Smooth muscle cell (in vitro differentiated cells): Measurements from ENCODE around the gene TIGD3. TPM values are rescaled to one million over a fixed set of nuclear protein-coding genes. Genes with fewer than 3 reads are reported as not detected.

ENCODE experiments used
- DNase-seq: peaks from one replicate; lab custom pipeline; 2025; ENCODE audit not compliant: unreplicated experiment; lab: John Stamatoyannopoulos, UW
- H2AFZ ChIP-seq: fragments of 200-600 bp; sonication (generic); 2 replicates; pipeline ENCODE4 v1.6.0; 2016; ENCODE audit warnings: antibody characterized with exemption, low read depth, mild to moderate bottlenecking
- H3F3A ChIP-seq: fragments of 200-600 bp; sonication (generic); 2 replicates; pipeline ENCODE4 v1.6.0; 2017; ENCODE audit warnings: antibody characterized with exemption, low read depth
- H3K27ac ChIP-seq: fragments of 200-600 bp; sonication (generic); 2 replicates; pipeline ENCODE4 v1.5.1; 2016; ENCODE audit warnings: low read depth, mild to moderate bottlenecking
- H3K27me3 ChIP-seq: fragments of 200-600 bp; sonication (generic); 2 replicates; pipeline ENCODE4 v1.6.1; 2016; ENCODE audit warnings: low read depth, mild to moderate bottlenecking
- H3K36me3 ChIP-seq: fragments of 200-600 bp; sonication (generic); 2 replicates; pipeline ENCODE4 v1.5.1; 2016; ENCODE audit warnings: low read depth
- H3K4me1 ChIP-seq: fragments of 200-600 bp; sonication (generic); 2 replicates; pipeline ENCODE4 v1.5.1; 2016; ENCODE audit warnings: low read depth
- H3K4me2 ChIP-seq: fragments of 200-600 bp; sonication (generic); 2 replicates; pipeline ENCODE4 v1.6.0; 2016; ENCODE audit warnings: mild to moderate bottlenecking
- H3K4me3 ChIP-seq: fragments of 200-600 bp; sonication (generic); 2 replicates; pipeline ENCODE4 v1.5.1; 2016; ENCODE audit warnings: mild to moderate bottlenecking
- H3K79me2 ChIP-seq: fragments of 200-600 bp; sonication (generic); 2 replicates; pipeline ENCODE4 v1.6.0; 2016; ENCODE audit warnings: low read depth, mild to moderate bottlenecking
- H3K9ac ChIP-seq: fragments of 200-600 bp; sonication (generic); 2 replicates; pipeline ENCODE4 v1.6.0; 2016; ENCODE audit warnings: low read depth
- H3K9me3 ChIP-seq: fragments of 200-600 bp; sonication (generic); replicated peaks from 2 replicates; pipeline ENCODE4 v1.5.1; 2016; ENCODE audit warnings: low read depth
- H4K20me1 ChIP-seq: fragments of 200-600 bp; sonication (generic); 2 replicates; pipeline ENCODE4 v1.6.0; 2016; ENCODE audit warnings: low read depth
- CTCF ChIP-seq: fragments of 200-600 bp; sonication (generic); IDR thresholded peaks from 2 replicates; pipeline ENCODE4 v1.5.1; 2017; ENCODE audit warnings: borderline replicate concordance, mild to moderate bottlenecking, antibody characterized with exemption; ENCODE audit not compliant: insufficient read depth, poor library complexity, severe bottlenecking
- WGBS: methylation state at CpG from one replicate; pipeline ENCODE4 v1.1.7; 2016; ENCODE audit warnings: low lambda C conversion rate; 5-methylcytosine and 5-hydroxymethylcytosine counted together
- polyA plus RNA-seq: library from polyadenylated mRNA; unstranded; fragments of >200 nt; fragmentation: Nextera tagmentation; extraction: Ambion mirVana; gene quantifications from 2 replicates; pipeline ENCODE4 v1.2.1, GENCODE V29; 2016
- total RNA-seq: library from RNA; depleted of rRNA; stranded (reverse); fragments of >200 nt; gene quantifications from 2 replicates; pipeline ENCODE4 v1.2.3, GENCODE V29; 2014

Gene TIGD3
- total and polyA plus RNA-seq, 2 experiments from 2014 or later, result 0.49 TPM; not detected in 1

- Histone ChIP-seq H3K36me3 (no peaks in the 10 kb centered on the region), H3K27ac (no peak overlapping the region), H4K20me1 (no peaks in the 10 kb centered on the region), H3K4me1 (peaks cover 13% of the 10 kb centered on the region), H2AFZ (no peak overlapping the region), H3K9me3 (no peaks in the 10 kb centered on the region), H3K4me3 (no peak overlapping the region), H3K79me2 (no peaks in the 10 kb centered on the region), H3K9ac (no peak overlapping the region), H3K4me2 (no peak overlapping the region), H3K27me3 (no peaks in the 10 kb centered on the region), H3F3A (no peaks in the 10 kb centered on the region)
- DNase-seq, result no peak
- TF ChIP-seq CTCF, result no peak
- WGBS, result 68% methylated on average over 7 of the region's 7 CpGs
Observed at GRCh38 chr11:65308281-65308891, 46.2 kb upstream of the TIGD3 start.

GRCh38 chr11:65309006-65309405, 45.5 kb upstream of the TIGD3 start:
- H3K4me2 ChIP-seq, result no peak overlapping the region
- H3K4me3 ChIP-seq, result no peak overlapping the region
- H3K9ac ChIP-seq, result no peak overlapping the region
- no peak for DNase-seq
- no peaks in the 10 kb centered on the region for H3K27me3 ChIP-seq
- peaks cover 13% of the 10 kb centered on the region for H3K4me1 ChIP-seq
- H3K79me2 ChIP-seq, result no peaks in the 10 kb centered on the region
- no peaks in the 10 kb centered on the region for H3K9me3 ChIP-seq
- no peak for TF ChIP-seq CTCF
- no peaks in the 10 kb centered on the region for H4K20me1 ChIP-seq
- H3K27ac ChIP-seq, result no peak overlapping the region
- no peaks in the 10 kb centered on the region for H3K36me3 ChIP-seq
- H2AFZ ChIP-seq, result no peak overlapping the region
- WGBS, result 92% methylated on average over 5 of the region's 5 CpGs
- H3F3A ChIP-seq, result no peaks in the 10 kb centered on the region

GRCh38 chr11:65310215-65310614, 44.3 kb upstream of the TIGD3 start:
- Histone ChIP-seq H3K4me1 (peaks cover 13% of the 10 kb centered on the region), H3K36me3 (no peaks in the 10 kb centered on the region), H4K20me1 (no peaks in the 10 kb centered on the region), H3K4me3 (no peak overlapping the region), H3K9me3 (no peaks in the 10 kb centered on the region), H3K27me3 (no peaks in the 10 kb centered on the region), H3K27ac (no peak overlapping the region), H3K4me2 (no peak overlapping the region), H3K9ac (no peak overlapping the region), H2AFZ (no peak overlapping the region), H3K79me2 (no peaks in the 10 kb centered on the region), H3F3A (no peaks in the 10 kb centered on the region)
- DNase-seq, result no peak
- TF ChIP-seq CTCF, result no peak
- 96% methylated on average over 10 of the region's 10 CpGs for WGBS

- Histone ChIP-seq H3K79me2 (peaks cover under 1% of the 10 kb centered on the region), H3K27ac (no peak overlapping the region), H3F3A (no peaks in the 10 kb centered on the region), H3K9me3 (no peaks in the 10 kb centered on the region), H3K36me3 (no peaks in the 10 kb centered on the region), H3K27me3 (no peaks in the 10 kb centered on the region), H2AFZ (no peak overlapping the region), H3K4me3 (no peak overlapping the region), H3K9ac (no peak overlapping the region), H3K4me1 (peaks cover 14% of the 10 kb centered on the region), H4K20me1 (peaks cover under 1% of the 10 kb centered on the region), H3K4me2 (no peak overlapping the region)
- WGBS, result 72% methylated on average over 6 of the region's 6 CpGs
- no peak for DNase-seq
- TF ChIP-seq CTCF, result no peak
Observed at GRCh38 chr11:65310736-65311135, 43.8 kb upstream of the TIGD3 start.
